Kidney epithelial cell (primary cell): ENCODE results near the gene PTPN6. TPM values are rescaled to one million over a fixed set of nuclear protein-coding genes. Genes with fewer than 3 reads are reported as not detected.

Experiments used
- DNase-seq: peaks from one replicate; pipeline ENCODE4 v3.0.0-alpha.2; 2010; ENCODE audit warnings: low read depth
- H3K27me3 ChIP-seq: 2 replicates; pipeline ENCODE4 v1.6.0; 2011; ENCODE audit warnings: low read length; ENCODE audit not compliant: control insufficient read depth, insufficient read depth
- H3K36me3 ChIP-seq: 2 replicates; pipeline ENCODE4 v1.5.1; 2011; ENCODE audit warnings: low read length; ENCODE audit not compliant: control insufficient read depth, insufficient read depth
- H3K4me3 ChIP-seq: 2 replicates; pipeline ENCODE4 v1.5.1; 2011; ENCODE audit warnings: low read depth, mild to moderate bottlenecking, control low read depth, low read length
- CTCF ChIP-seq: IDR thresholded peaks from 2 replicates; pipeline ENCODE4 v1.5.1; 2011; ENCODE audit warnings: mild to moderate bottlenecking, moderate library complexity, low read length, control low read depth, inconsistent platforms; ENCODE audit not compliant: insufficient read depth, poor library complexity, severe bottlenecking
- total RNA-seq: library from RNA; depleted of rRNA; stranded (reverse); fragments of >200 nt; gene quantifications from 2 replicates; pipeline ENCODE4 v1.2.3, GENCODE V29; 2015

The PTPN6 gene
- total RNA-seq, 1 donor from 2014 or later: 31.3 TPM

GRCh38 chr12:6909421-6910145 lies 41.6 kb upstream of the PTPN6 start:
- no peak for TF ChIP-seq CTCF
- H3K27me3 ChIP-seq: no peaks in the 10 kb centered on the region
- H3K4me3 ChIP-seq: no peak overlapping the region
- H3K36me3 ChIP-seq: no peaks in the 10 kb centered on the region
- DNase-seq: no peak

- DNase-seq: no peak
- Histone ChIP-seq H3K27me3 (no peaks in the 10 kb centered on the region), H3K4me3 (no peak overlapping the region), H3K36me3 (no peaks in the 10 kb centered on the region)
- no peak for TF ChIP-seq CTCF
Observed at GRCh38 chr12:6912164-6912935, 38.8 kb upstream of the PTPN6 start.

GRCh38 chr12:6914246-6914946 lies 36.8 kb upstream of the PTPN6 start, which contains the start of gene ENO2:
Gene ENO2 (plus strand): TSS chr12:6914580. CDS start chr12:6915833, 1,253 bp downstream.
- DNase-seq: no peak
- Histone ChIP-seq H3K36me3 (no peaks in the 10 kb centered on the region), H3K4me3 (peak within 1 kb of the TSS; percentile 75), H3K27me3 (no peaks in the 10 kb centered on the region)
- no peak for TF ChIP-seq CTCF

GRCh38 chr12:6914947-6915788 lies 36.0 kb upstream of the PTPN6 start:
- H3K36me3 ChIP-seq: no peaks in the 10 kb centered on the region
- H3K27me3 ChIP-seq: no peaks in the 10 kb centered on the region
- peak overlapping the region; percentile 75 for H3K4me3 ChIP-seq
- DNase-seq: no peak
- no peak for TF ChIP-seq CTCF

- no peak for DNase-seq
- H3K4me3 ChIP-seq: no peak overlapping the region
- no peak for TF ChIP-seq CTCF
- no peaks in the 10 kb centered on the region for H3K27me3 ChIP-seq
- H3K36me3 ChIP-seq: no peaks in the 10 kb centered on the region
Observed at GRCh38 chr12:6915789-6916285, 35.3 kb upstream of the PTPN6 start.
